Tibial nerve (tissue), 4 donors: ENCODE data around the gene ATP2A2.

ENCODE experiments used
- EP300 ChIP-seq, 2 donors: sonication (generic); formaldehyde crosslinking; IDR thresholded peaks; one replicate each; pipeline ENCODE4 v1.6.1; 2017; ENCODE audit warnings: antibody characterized with exemption in 2 of 2, mild to moderate bottlenecking in 1 of 2
- TF ChIP-seq, protein P1 (sequence below), 5 experiments: fragments of 200-600 bp in 3 of 5; fragments of 450-650 bp in 2 of 5; sonication (generic) in 3 of 5; IDR thresholded peaks; one replicate each; pipeline ENCODE4 v1.5.1; 2016 to 2019; ENCODE audit warnings: antibody characterized with exemption in 5 of 5, mild to moderate bottlenecking in 3 of 5, moderate library complexity in 2 of 5

DNA sequence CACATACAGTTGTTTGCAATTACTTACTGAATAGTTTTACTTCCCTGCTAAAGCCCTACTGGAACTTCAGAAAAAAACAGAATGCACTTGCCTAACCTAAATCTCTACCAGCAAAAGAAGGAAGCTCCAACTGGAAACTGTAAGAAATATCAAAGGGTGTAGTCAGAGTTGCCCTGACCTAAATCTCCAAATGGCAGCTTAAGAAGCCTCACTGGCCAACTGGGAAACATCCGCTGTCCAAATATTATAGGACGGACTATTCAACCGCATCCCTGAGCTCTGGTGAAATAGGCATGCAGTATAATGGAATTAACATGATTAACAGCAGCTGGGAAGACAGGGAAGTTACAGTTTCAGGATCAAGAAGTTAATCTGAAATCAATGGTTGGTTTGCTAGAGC, 98.2 kb downstream of the ATP2A2 start:
- TF ChIP-seq, protein P1, sequence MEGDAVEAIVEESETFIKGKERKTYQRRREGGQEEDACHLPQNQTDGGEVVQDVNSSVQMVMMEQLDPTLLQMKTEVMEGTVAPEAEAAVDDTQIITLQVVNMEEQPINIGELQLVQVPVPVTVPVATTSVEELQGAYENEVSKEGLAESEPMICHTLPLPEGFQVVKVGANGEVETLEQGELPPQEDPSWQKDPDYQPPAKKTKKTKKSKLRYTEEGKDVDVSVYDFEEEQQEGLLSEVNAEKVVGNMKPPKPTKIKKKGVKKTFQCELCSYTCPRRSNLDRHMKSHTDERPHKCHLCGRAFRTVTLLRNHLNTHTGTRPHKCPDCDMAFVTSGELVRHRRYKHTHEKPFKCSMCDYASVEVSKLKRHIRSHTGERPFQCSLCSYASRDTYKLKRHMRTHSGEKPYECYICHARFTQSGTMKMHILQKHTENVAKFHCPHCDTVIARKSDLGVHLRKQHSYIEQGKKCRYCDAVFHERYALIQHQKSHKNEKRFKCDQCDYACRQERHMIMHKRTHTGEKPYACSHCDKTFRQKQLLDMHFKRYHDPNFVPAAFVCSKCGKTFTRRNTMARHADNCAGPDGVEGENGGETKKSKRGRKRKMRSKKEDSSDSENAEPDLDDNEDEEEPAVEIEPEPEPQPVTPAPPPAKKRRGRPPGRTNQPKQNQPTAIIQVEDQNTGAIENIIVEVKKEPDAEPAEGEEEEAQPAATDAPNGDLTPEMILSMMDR (IDR thresholded peaks at IDR 0.05) = no peak
- no peak for TF ChIP-seq EP300 (IDR thresholded peaks at IDR 0.05)
